HepG2 (cell line): ENCODE data around the gene NEK7. TPM values are rescaled to one million over a fixed set of nuclear protein-coding genes. Genes with fewer than 3 reads are reported as not detected.

Experiments
- ATAC-seq: fragments of 200-7000 bp; cut with Tn5 transposase; 3 replicates; pipeline ENCODE4 v1.9.1; 2020; ENCODE audit warnings: mild to moderate bottlenecking, moderate library complexity
- BruUV-seq: library from RNA; stranded (reverse); fragments of 400-500 nt; replicated peaks from 2 replicates; lab custom pipeline; 2021; lab: Mats Ljungman, UMichigan
- CTCF ChIA-PET: fragments of 300-600 bp; formaldehyde crosslinking; extraction: SDS; loops from one replicate; lab custom pipeline; 2021; ENCODE audit warnings: low total read pairs, inconsistent platforms, low intra/inter-chr PET ratio; lab: Yijun Ruan, JAX
- POLR2A ChIA-PET: fragments of 350-600 bp; sonication (Branson Sonifier 250); formaldehyde crosslinking; loops from one replicate; lab custom pipeline; 2020; ENCODE audit warnings: antibody characterized with exemption, inconsistent platforms; lab: Yijun Ruan, JAX
- DNase-seq: peaks from one replicate; pipeline ENCODE4 v3.0.0-alpha.2; 2015; ENCODE audit warnings: low spot score
- FAIRE-seq: peaks from 3 replicates; lab custom pipeline; 2011; peaks lifted over from hg19 to GRCh38; lab: Jason Lieb, UNC
- H2AFZ ChIP-seq: one replicate; pipeline ENCODE4 v1.6.1; 2011; ENCODE audit warnings: low read length, inconsistent platforms
- H3K27ac ChIP-seq: fragments of 300-600 bp; 3 replicates; pipeline ENCODE4 v1.8.0; 2011; ENCODE audit warnings: mixed run types, mild to moderate bottlenecking, mixed read lengths, low read length, inconsistent platforms; ENCODE audit not compliant: insufficient read depth; ENCODE audit errors: extremely low read length
- H3K27me3 ChIP-seq, 2 experiments: fragments of 200-600 bp in 1 of 2; 2 replicates in 1 of 2; 3 replicates in 1 of 2; pipeline versions ENCODE4 v1.6.0 to v1.8.0; 2011; ENCODE audit warnings: low read length in 2 of 2, mild to moderate bottlenecking in 2 of 2, moderate library complexity in 2 of 2, inconsistent platforms in 1 of 2; ENCODE audit not compliant: insufficient read depth in 2 of 2, control insufficient read depth in 1 of 2
- H3K36me3 ChIP-seq, 2 experiments: fragments of 200-600 bp in 1 of 2; replicated peaks in 1 of 2; 2 replicates in 1 of 2; 3 replicates in 1 of 2; pipeline versions ENCODE4 v1.5.1 to v1.8.0; 2011; ENCODE audit warnings: low read length in 2 of 2, inconsistent platforms in 1 of 2; ENCODE audit not compliant: insufficient read depth in 2 of 2, control insufficient read depth in 1 of 2
- H3K4me1 ChIP-seq: 2 replicates; pipeline ENCODE4 v1.5.1; 2012; ENCODE audit warnings: low read length, inconsistent platforms; ENCODE audit not compliant: insufficient read depth
- H3K4me2 ChIP-seq: 2 replicates; pipeline ENCODE4 v1.6.0; 2011; ENCODE audit warnings: low read depth, low read length, inconsistent platforms
- H3K4me3 ChIP-seq, 3 experiments: fragments of 200-600 bp in 1 of 3; sonication (generic), shearing (Covaris generic) in 1 of 3; replicated peaks in 1 of 3; 2 replicates each; pipeline ENCODE4 v1.5.1; 2011 to 2016; ENCODE audit warnings: low read length in 3 of 3, inconsistent platforms in 2 of 3, low read depth in 2 of 3, mild to moderate bottlenecking in 2 of 3, control low read depth in 1 of 3, mixed read lengths in 1 of 3; ENCODE audit not compliant: insufficient read depth in 1 of 3
- H3K79me2 ChIP-seq: one replicate; pipeline ENCODE4 v1.6.1; 2011; ENCODE audit warnings: low read length, inconsistent platforms; ENCODE audit not compliant: insufficient read depth
- H3K9ac ChIP-seq: 2 replicates; pipeline ENCODE4 v1.6.0; 2011; ENCODE audit warnings: mild to moderate bottlenecking, low read depth, low read length, inconsistent platforms; ENCODE audit not compliant: insufficient read depth
- H3K9me3 ChIP-seq: 2 replicates; pipeline ENCODE4 v1.5.1; 2012; ENCODE audit warnings: mild to moderate bottlenecking, low read length
- H4K20me1 ChIP-seq: 2 replicates; pipeline ENCODE4 v1.6.0; 2011; ENCODE audit warnings: inconsistent platforms, mild to moderate bottlenecking, low read length, moderate library complexity; ENCODE audit not compliant: insufficient read depth
- WGBS: methylation state at CpG from one replicate; pipeline ENCODE4 v1.1.6; 2017; ENCODE audit warnings: low lambda C conversion rate; 5-methylcytosine and 5-hydroxymethylcytosine counted together
- in situ Hi-C: cut with HindIII; loops from 2 replicates; pipeline ENCODE4 v1.10.0; 2017; ENCODE audit warnings: low pct_unique_long_range_greater_than_20kb; ENCODE audit not compliant: extremely low pct_ligation_motif_present
- intact Hi-C: fragments of 100-400 bp; cut with micrococcal nuclease; formaldehyde crosslinking; loops from one replicate; pipeline ENCODE4 v1.10.0; 2022; ENCODE audit not compliant: unreplicated experiment
- polyA plus RNA-seq, 8 experiments: library from polyadenylated mRNA; depleted of rRNA in 3 of 8; stranded (reverse) in 7 of 8; unstranded in 1 of 8; fragments of >200 nt; fragmentation: Illumina TruSeq in 4 of 8; extraction: Trizol in 4 of 8; gene quantifications; 2 replicates each; pipeline versions ENCODE4 v1.2.1 to v1.2.3, GENCODE V29; 2011 to 2016; ENCODE audit warnings: low read depth in 4 of 8, missing spikeins in 1 of 8, mixed read lengths in 1 of 8; ENCODE audit not compliant: insufficient read depth in 1 of 8
- total RNA-seq, 5 experiments: library from RNA; depleted of rRNA; stranded (reverse); fragments of >200 nt; fragmentation: Illumina TruSeq; extraction: Trizol; gene quantifications; 2 replicates each; pipeline ENCODE4 v1.2.3, GENCODE V29; 2016; ENCODE audit warnings: low read depth in 1 of 5
- TF ChIP-seq, protein P1 (sequence below): sonication (generic); formaldehyde crosslinking; IDR thresholded peaks from 2 replicates; pipeline ENCODE4 v1.4.0; 2020; ENCODE audit warnings: missing genetic modification reagents
- TF ChIP-seq, protein P2 (sequence below): sonication (generic); formaldehyde crosslinking; IDR thresholded peaks from 2 replicates; pipeline ENCODE4; 2020; ENCODE audit warnings: missing genetic modification reagents, mild to moderate bottlenecking, borderline replicate concordance

The NEK7 gene
- total and polyA plus RNA-seq, 2 of the 13 experiments (the other 11 are each of a cell fraction or from before 2014, with no cell fraction given), result 18.1 to 19.2 TPM

DNA sequence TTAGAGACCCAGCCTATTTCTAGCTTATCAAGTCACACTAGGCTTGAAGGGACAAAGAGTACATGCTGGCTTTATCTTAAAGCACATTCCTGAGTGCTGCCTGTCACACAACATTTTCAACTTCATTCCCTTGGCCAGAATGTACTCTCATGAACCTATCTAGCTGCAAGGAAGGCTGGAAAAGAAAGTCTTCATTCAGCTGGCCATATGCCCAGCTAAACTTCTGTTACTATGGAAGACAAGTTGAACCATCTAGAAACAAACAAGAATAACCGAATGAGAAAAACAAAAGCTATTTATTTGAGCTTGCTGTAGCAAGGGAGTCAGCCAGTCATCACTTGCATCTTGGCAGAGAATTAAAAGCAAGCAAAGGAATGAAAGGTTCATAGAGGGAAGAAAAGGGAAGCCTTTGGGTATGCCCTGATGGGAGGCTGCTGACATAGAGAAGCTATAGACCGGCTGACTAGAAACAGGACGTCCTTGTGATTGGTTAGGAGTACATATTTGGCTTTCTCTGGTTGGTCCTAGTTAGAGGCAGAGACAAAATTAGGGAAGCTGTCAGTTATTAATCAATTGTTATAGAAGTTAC, 108.4 kb downstream of the NEK7 start:
- no peak for FAIRE-seq
- no peak overlapping the region for H2AFZ ChIP-seq
- intact Hi-C loops, result no loop called here
- no peaks in the 10 kb centered on the region for H3K4me1 ChIP-seq
- H3K27ac ChIP-seq, result no peak overlapping the region
- no peak overlapping the region for H3K4me2 ChIP-seq
- H3K27me3 ChIP-seq, result no peaks in the 10 kb centered on the region
- no peaks in the 10 kb centered on the region for H3K79me2 ChIP-seq
- ATAC-seq, result no peak
- POLR2A ChIA-PET, result no interaction called here
- BruUV-seq, result no TSS peak
- H3K9ac ChIP-seq, result no peak overlapping the region
- no peak for DNase-seq
- in situ Hi-C loops, result no loop called here
- H3K9me3 ChIP-seq, result no peaks in the 10 kb centered on the region
- H3K4me3 ChIP-seq, result no peak overlapping the region
- 90% methylated on average over 3 of the region's 3 CpGs for WGBS
- peaks cover 1 to 4% of the 10 kb centered on the region in 2 experiments; a peak in 2 of 5 replicates for H3K36me3 ChIP-seq
- TF ChIP-seq, protein P1, sequence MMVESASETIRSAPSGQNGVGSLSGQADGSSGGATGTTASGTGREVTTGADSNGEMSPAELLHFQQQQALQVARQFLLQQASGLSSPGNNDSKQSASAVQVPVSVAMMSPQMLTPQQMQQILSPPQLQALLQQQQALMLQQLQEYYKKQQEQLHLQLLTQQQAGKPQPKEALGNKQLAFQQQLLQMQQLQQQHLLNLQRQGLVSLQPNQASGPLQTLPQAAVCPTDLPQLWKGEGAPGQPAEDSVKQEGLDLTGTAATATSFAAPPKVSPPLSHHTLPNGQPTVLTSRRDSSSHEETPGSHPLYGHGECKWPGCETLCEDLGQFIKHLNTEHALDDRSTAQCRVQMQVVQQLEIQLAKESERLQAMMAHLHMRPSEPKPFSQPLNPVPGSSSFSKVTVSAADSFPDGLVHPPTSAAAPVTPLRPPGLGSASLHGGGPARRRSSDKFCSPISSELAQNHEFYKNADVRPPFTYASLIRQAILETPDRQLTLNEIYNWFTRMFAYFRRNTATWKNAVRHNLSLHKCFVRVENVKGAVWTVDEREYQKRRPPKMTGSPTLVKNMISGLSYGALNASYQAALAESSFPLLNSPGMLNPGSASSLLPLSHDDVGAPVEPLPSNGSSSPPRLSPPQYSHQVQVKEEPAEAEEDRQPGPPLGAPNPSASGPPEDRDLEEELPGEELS (CRISPR knock-in tag), result no peak
- TF ChIP-seq, protein P2, sequence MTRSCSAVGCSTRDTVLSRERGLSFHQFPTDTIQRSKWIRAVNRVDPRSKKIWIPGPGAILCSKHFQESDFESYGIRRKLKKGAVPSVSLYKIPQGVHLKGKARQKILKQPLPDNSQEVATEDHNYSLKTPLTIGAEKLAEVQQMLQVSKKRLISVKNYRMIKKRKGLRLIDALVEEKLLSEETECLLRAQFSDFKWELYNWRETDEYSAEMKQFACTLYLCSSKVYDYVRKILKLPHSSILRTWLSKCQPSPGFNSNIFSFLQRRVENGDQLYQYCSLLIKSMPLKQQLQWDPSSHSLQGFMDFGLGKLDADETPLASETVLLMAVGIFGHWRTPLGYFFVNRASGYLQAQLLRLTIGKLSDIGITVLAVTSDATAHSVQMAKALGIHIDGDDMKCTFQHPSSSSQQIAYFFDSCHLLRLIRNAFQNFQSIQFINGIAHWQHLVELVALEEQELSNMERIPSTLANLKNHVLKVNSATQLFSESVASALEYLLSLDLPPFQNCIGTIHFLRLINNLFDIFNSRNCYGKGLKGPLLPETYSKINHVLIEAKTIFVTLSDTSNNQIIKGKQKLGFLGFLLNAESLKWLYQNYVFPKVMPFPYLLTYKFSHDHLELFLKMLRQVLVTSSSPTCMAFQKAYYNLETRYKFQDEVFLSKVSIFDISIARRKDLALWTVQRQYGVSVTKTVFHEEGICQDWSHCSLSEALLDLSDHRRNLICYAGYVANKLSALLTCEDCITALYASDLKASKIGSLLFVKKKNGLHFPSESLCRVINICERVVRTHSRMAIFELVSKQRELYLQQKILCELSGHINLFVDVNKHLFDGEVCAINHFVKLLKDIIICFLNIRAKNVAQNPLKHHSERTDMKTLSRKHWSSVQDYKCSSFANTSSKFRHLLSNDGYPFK, result no peak
- CTCF ChIA-PET, result no interaction called here
- H4K20me1 ChIP-seq, result no peaks in the 10 kb centered on the region
